ENCODE results near the gene NCR1. TPM values are rescaled to one million over a fixed set of nuclear protein-coding genes. Genes with fewer than 3 reads are reported as not detected.
"Not testable (repeated sequence)": the region's sequence is repeated elsewhere in the genome, so short reads cannot be mapped to it uniquely, and the experiment has no call there.

The NCR1 gene
- total RNA-seq, 1 experiment from 2014 or later = not detected

DNA sequence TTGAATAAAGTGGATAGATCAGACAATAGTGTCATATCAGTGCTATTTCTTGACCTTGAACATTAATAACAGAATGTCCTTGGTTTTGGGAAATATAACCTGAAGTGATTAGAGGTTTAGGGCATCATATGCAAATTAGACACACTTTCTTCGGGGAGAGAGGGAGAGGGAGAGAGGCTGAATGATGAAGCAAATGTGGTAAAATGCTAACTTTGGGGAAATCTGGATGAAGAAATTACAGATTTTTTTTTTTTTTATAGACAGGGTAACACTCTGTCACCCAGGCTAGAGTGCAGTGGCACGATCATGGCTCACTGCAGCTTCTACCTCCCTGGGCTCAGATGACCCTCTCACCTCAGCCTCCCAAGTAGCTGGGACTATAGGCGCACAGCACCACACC lies 3.9 kb upstream of the NCR1 start:
- no peak for DNase-seq (ENCODE audit: low read depth, low spot score)
- in situ Hi-C loops (cut with HindIII; ENCODE audit: low pct_unique_long_range_greater_than_20kb, low sequenced_read_pairs) = no loop called here

- DNase-seq (ENCODE audit: low read depth, low spot score) = no peak
- in situ Hi-C loops (cut with HindIII; ENCODE audit: low pct_unique_long_range_greater_than_20kb, low sequenced_read_pairs) = no loop called here
Measured at GRCh38 chr19:54903303-54903702, 2.6 kb upstream of the NCR1 start.

DNA sequence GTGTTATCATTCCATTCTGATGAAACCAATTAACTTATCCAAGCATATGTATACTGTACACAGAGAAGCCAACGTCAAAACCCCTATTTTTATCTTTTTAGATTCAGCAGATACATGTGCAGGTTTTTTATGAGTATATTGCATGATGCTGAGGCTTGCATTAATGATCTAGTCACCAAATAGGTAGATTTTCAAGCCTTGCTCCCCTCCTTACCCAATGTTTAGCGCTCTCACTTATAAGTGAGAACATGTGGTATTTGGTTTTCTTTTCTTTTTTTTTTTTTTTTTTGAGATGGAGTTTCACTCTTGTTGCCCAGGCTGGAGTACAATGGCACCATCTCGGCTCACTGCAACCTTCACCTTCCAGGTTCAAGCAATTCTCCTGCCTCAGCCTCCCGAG lies 1.7 kb upstream of the NCR1 start:
- in situ Hi-C loops (cut with HindIII; ENCODE audit: low pct_unique_long_range_greater_than_20kb, low sequenced_read_pairs); DNase-seq (ENCODE audit: low read depth, low spot score): not testable (repeated sequence)

DNA sequence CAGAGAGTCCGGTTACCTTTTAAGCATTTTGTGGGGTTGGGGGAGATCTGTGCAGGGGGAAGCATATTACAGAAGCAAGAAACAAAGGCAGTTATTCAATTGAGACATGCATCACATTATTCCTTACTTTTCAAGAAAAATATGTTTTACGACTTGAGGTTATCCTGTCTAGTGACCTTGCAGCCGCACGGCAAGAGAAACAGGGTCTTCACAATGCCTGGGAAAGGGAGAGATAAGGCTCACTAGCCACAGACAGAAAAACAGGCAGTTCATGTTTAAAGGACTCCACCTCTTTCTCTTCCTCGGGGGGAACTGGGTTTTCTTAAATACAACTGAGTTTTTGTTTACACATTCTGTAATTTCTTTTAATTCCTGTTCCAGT lies 536 bp upstream of the NCR1 start:
- DNase-seq (ENCODE audit: low read depth, low spot score) = no peak
- in situ Hi-C loops (cut with HindIII; ENCODE audit: low pct_unique_long_range_greater_than_20kb, low sequenced_read_pairs) = no loop called here

GRCh38 chr19:54906819-54907218 lies 871 bp downstream of the NCR1 start:
- DNase-seq (ENCODE audit: low read depth, low spot score) = no peak
- in situ Hi-C loops (cut with HindIII; ENCODE audit: low pct_unique_long_range_greater_than_20kb, low sequenced_read_pairs) = no loop called here

- in situ Hi-C loops (cut with HindIII; ENCODE audit: low pct_unique_long_range_greater_than_20kb, low sequenced_read_pairs); DNase-seq (ENCODE audit: low read depth, low spot score): not testable (repeated sequence)
Measured at GRCh38 chr19:54907899-54908298, 2.0 kb downstream of the NCR1 start.

DNA sequence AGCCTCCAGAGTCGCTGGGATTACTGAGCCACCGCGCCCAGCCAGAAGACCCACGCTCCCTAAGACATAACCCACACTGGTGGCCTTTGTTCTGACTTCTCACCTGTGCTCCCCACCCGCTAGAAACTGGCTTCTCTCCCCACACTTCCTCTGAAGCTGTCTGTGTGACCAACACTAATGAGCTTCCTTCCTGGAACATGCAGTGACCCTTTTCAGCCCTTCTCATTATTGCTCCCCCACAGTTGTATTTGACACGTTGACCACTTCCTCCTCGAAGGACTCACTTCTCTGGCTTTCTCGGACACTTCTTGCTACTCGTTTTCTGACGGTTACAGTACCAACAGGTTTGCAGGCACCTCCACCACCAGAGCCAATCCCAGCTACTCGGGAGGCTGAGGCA lies 10.9 kb downstream of the NCR1 start:
- in situ Hi-C loops (cut with HindIII; ENCODE audit: low pct_unique_long_range_greater_than_20kb, low sequenced_read_pairs) = no loop called here
- no peak for DNase-seq (ENCODE audit: low read depth, low spot score)

- in situ Hi-C loops (cut with HindIII; ENCODE audit: low pct_unique_long_range_greater_than_20kb, low sequenced_read_pairs) = no loop called here
- DNase-seq (ENCODE audit: low read depth, low spot score) = no peak
Measured at GRCh38 chr19:54918499-54918898, 12.6 kb downstream of the NCR1 start.

DNA sequence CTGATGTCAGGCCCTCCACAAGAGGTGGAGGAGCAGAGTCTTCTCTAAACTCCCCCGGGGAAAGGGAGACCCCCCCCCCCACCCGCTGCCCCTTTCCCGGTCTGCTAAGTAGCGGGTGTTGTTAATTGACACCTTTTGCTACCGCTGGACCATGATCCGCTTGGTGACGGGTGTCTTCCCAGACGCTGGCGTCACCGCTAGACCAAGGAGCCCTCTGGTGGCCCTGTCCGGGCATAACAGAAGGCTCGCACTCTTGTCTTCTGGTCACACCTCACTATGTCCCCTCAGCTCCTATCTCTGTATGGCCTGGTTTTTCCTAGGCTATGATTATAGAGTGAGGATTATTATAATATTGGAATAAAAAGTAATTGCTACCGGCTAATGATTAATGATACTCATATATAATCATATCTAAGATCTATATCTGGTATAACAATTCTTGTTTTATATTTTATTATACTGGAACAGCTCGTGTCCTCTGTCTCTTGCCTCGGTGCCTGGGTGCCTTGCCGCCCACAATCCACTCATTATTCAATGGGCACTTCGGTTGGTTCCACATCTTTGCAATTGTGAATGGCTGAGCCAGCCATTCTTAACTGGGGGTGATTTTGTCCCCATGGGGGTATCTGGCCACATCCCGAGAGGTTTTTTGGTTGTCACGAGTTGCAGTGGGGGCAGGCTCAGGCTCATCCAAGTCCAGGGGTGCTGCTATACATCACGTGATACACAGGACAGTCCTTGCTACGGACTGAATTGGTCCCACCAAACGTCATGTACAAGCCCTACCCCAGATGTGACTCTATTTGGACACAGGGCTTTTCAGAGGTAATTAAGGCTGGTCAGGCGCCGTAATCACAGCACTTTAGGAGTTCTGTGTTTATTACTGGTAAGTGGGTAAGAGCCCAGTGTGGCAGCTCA lies 14.0 kb downstream of the NCR1 start:
- in situ Hi-C loops (cut with HindIII; ENCODE audit: low pct_unique_long_range_greater_than_20kb, low sequenced_read_pairs); DNase-seq (ENCODE audit: low read depth, low spot score): not testable (repeated sequence)

DNA sequence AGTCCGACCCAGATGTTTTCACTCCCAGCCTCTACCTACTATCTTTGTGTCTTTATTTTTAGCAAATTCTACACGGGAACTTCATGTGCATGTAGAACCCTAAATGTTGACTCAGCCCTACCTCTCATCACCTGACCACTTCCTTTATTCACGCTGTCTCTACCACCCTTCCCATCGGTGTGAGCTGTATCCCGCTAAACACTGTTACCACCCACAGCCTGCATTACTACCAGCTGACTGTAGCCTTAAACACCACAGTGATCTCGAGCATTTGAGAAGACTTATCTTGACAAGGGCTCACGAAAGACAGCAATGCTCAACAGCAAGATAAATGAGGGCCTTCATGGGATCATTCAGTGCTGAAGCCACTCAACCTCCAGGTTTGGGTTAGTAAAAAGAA lies 15.1 kb downstream of the NCR1 start:
- no peak for DNase-seq (ENCODE audit: low read depth, low spot score)
- in situ Hi-C loops (cut with HindIII; ENCODE audit: low pct_unique_long_range_greater_than_20kb, low sequenced_read_pairs) = no loop called here

- no peak for DNase-seq (ENCODE audit: low read depth, low spot score)
- in situ Hi-C loops (cut with HindIII; ENCODE audit: low pct_unique_long_range_greater_than_20kb, low sequenced_read_pairs) = no loop called here
Measured at GRCh38 chr19:54923276-54923675, 17.3 kb downstream of the NCR1 start.

DNA sequence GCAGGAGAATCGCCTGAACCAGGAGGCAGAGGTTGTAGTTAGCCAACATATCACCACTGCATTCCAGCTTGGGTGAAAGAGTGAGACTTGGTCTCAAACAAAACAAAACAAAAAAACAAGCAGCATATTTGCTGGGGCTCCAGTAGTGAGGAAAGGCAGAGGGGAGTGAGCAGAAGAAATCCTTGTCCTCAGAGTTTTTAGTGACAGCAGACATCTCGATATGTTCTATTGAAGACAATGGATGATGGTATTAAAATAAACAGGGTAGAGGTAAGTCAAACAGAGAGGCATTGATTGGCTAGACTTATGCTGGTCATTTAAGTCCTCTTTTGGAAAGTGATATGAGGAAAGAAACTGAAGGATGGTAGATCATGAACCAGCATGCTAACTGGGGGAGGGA lies 22.4 kb downstream of the NCR1 start:
- in situ Hi-C loops (cut with HindIII; ENCODE audit: low pct_unique_long_range_greater_than_20kb, low sequenced_read_pairs) = no loop called here
- DNase-seq (ENCODE audit: low read depth, low spot score) = no peak

GRCh38 chr19:54937926-54938325 lies 32.0 kb downstream of the NCR1 start:
- in situ Hi-C loops (cut with HindIII; ENCODE audit: low pct_unique_long_range_greater_than_20kb, low sequenced_read_pairs) = no loop called here
- no peak for DNase-seq (ENCODE audit: low read depth, low spot score)

DNA sequence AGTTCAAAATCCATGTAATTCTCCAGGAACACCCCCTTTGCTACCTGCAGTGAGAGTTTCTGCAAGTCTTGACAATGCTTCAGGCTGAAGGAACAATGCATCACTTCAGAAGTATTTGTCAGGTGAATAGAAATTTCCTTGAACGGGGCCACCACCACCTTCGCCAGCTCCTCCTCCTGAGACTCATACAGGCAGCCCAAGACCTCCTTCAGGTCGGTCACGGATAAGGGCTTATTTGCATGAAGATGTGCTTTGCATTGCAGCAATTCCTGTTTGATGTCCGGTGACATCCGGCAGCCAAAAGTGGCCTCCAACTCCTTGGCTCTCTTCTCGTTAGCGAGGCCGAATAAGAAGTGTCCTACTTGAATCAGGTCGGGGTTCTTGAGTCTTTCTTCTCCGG lies 33.0 kb downstream of the NCR1 start:
- in situ Hi-C loops (cut with HindIII; ENCODE audit: low pct_unique_long_range_greater_than_20kb, low sequenced_read_pairs) = no loop called here
- no peak for DNase-seq (ENCODE audit: low read depth, low spot score)

- DNase-seq (ENCODE audit: low read depth, low spot score); in situ Hi-C loops (cut with HindIII; ENCODE audit: low pct_unique_long_range_greater_than_20kb, low sequenced_read_pairs): not testable (repeated sequence)
Measured at GRCh38 chr19:54939538-54939937, 33.6 kb downstream of the NCR1 start.

DNA sequence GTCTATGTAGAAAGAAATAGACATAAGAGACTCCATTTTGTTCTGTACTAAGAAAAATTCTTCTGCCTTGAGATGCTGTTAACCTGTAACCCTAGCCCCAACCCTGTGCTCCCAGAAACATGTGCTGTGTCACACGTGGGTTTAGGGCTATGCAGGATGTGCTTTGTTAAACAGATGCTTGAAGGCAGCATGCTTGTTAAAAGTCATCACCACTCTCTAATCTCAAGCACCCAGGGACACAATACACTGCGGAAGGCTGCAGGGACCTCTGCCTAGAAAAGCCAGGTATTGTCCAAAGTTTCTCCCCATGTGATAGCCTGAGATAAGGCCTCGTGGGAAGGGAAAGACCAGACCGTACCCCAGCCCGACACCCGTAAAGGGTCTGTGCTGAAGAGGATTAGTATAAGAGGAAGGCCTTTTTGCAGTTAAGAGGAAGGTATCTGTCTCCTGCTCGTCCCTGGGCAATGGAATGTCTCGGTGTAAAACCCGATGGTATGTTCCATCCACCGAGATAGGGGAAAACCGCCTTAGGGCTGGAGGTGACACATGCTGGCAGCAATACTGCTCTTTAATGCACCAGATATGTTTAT lies 37.9 kb downstream of the NCR1 start:
- DNase-seq (ENCODE audit: low read depth, low spot score); in situ Hi-C loops (cut with HindIII; ENCODE audit: low pct_unique_long_range_greater_than_20kb, low sequenced_read_pairs): not testable (repeated sequence)

DNA sequence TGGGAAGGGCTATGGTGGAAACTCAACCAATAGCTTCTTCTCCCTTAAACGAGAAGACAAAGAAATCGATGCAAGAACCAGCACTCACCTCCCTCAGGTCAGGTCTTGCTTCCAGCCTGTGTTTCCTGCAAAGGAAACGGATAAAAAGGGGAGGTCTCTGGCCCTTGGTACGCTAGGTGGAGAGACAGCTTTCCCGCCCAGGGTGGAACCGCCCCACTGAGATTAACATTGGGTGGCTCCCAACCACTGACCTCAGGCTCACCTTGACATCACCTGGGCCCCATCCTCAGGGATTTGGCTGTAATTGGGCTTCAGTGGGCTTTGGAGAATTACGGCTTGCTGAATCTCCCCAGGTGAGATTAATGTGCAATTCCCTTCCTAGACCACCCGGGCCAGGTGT lies 41.4 kb downstream of the NCR1 start, which contains the start of gene NLRP7:
Gene NLRP7, minus strand, starts transcription at position 150 of the 400 bp plus-strand sequence.
- in situ Hi-C loops (cut with HindIII; ENCODE audit: low pct_unique_long_range_greater_than_20kb, low sequenced_read_pairs) = no loop called here
- DNase-seq (ENCODE audit: low read depth, low spot score) = no peak

- in situ Hi-C loops (cut with HindIII; ENCODE audit: low pct_unique_long_range_greater_than_20kb, low sequenced_read_pairs) = no loop called here
- DNase-seq (ENCODE audit: low read depth, low spot score) = no peak
Measured at GRCh38 chr19:54949412-54949811, 43.5 kb downstream of the NCR1 start.

DNA sequence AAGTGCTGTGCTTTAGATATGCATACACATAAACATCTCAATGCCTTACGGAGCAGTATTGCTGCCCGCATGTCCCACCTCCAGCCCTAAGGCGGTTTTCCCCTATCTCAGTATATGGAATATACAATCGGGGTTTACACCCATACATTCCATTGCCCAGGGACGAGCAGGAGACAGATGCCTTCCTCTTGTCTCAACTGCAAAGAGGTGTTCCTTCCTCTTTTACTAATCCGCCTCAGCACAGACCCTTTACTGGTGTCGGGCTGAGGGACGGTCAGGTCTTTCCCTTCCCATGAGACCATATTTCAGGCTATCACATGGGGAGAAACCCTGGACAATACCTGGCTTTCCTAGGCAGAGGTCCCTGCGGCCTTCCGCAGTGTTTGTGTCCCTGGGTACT lies 44.6 kb downstream of the NCR1 start:
- DNase-seq (ENCODE audit: low read depth, low spot score); in situ Hi-C loops (cut with HindIII; ENCODE audit: low pct_unique_long_range_greater_than_20kb, low sequenced_read_pairs): not testable (repeated sequence)

Data from SK-MEL-5 (cell line).